Measurements from ENCODE around the gene ZMYND8.

DNA sequence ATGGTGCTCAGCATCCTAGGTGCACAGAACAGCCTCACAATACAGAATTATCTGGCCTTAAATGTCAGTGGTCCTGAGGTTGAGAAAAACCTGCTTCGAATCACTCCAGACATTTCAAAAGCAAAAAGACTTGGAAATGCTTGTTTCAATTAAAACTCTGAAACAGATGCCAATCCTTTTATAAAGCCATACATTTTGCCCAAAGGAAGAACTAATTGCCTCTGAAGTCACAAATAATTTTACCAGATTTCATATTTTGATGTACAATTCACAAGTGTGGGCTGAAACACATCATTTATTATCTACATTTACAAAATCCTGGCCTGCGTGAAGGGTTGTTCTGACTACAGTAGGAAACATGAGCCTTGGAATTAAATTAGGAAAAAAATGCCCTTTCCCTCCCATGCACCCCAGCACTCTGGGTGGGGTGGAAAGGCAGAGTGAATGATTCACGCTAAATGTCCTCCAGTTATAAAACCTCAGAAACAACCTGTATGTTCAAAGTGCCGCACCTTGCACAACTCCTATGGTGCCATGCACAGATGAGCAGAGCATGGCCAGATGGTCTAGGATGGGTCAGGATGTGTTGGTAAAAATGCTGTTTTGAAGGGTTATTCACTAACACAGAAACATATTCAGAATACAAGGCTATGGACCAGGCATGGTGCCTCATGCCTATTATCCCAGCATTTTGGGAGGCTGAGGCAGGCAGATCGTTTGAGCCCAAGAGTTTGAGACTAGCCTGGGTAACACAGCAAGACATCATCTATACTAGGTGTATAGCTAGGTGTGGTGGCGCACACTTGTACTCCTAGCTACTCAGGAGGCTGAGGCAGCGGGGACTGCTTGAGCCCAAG is 87.0 kb downstream of the ZMYND8 start:
- TF ChIP-seq CTCF (conservative IDR thresholded peaks at IDR 0.05 in 1 of 2, IDR thresholded peaks at IDR 0.05 in 1 of 2; ENCODE audit: low read depth in 1 of 2, low read length in 2 of 2) (no peak), EZH2 (IDR thresholded peaks at IDR 0.05; ENCODE audit: low read length, missing control alignments) (no peak)
